GM12874 (cell line): ENCODE measurements around the gene SLC38A7.

Experiments
- TF ChIP-seq, protein P1 (sequence below): IDR thresholded peaks from 2 replicates; pipeline ENCODE4 v1.5.1; 2011; ENCODE audit warnings: low read depth, mild to moderate bottlenecking, control low read depth, low read length, moderate library complexity; ENCODE audit not compliant: insufficient read depth

Gene SLC38A7

GRCh38 chr16:58695368-58695767 lies 10.8 kb upstream of the SLC38A7 start:
- TF ChIP-seq, protein P1, sequence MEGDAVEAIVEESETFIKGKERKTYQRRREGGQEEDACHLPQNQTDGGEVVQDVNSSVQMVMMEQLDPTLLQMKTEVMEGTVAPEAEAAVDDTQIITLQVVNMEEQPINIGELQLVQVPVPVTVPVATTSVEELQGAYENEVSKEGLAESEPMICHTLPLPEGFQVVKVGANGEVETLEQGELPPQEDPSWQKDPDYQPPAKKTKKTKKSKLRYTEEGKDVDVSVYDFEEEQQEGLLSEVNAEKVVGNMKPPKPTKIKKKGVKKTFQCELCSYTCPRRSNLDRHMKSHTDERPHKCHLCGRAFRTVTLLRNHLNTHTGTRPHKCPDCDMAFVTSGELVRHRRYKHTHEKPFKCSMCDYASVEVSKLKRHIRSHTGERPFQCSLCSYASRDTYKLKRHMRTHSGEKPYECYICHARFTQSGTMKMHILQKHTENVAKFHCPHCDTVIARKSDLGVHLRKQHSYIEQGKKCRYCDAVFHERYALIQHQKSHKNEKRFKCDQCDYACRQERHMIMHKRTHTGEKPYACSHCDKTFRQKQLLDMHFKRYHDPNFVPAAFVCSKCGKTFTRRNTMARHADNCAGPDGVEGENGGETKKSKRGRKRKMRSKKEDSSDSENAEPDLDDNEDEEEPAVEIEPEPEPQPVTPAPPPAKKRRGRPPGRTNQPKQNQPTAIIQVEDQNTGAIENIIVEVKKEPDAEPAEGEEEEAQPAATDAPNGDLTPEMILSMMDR, result no peak

DNA sequence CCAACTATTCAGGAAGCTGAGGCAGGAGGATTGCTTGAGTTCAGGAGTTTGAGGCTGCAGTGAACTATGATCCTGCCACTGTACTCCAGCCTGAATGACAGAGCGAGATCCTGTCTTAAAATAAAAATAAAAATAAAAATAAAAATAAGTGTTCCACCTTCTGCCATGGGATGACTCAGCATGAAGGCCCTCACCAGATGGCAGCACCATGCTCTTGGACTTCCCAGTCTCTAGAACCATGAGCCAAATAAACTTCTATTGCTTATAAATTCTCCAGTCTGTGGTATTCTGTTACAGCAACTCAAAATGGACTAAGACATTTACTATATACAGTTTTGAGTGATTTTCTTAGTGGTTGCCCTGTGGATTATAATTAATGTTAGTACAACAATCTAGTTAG lies 7.9 kb upstream of the SLC38A7 start:
- TF ChIP-seq, protein P1, result no peak

DNA sequence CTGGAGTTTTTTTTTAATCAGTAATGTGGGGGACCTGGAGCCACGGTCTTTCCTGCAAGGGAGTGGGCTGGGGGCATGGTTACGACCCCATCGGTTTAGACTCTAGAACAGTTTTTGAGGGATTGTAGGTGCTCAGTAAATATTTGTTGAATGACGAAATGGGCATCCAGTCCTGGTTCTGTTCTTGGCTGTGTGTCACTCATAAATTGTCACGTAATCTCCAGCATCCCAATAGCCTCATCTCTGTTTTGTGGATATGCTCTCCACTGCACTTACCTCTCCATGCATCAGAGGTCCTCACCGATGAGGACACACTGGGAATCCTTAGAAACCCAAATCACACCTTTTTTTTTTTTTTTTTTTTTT lies 497 bp upstream of the SLC38A7 start:
- TF ChIP-seq, protein P1, result no peak

DNA sequence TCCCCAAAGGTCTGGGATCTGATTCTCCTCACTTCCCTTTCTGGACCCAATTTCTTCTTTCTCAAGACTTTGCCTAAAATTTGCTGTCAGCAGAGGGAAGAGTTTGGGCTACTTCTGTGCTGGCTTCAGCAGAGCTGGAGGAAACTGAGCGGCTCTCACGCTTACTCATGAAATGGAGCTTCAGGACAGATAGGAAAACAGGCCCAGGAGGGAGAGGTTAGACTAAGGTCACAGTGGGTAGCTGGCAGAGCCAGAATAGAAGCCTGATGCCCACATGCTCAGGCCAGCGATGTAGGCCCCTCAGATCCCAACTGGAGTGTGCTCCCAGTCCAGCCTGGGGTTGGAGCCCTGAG lies 593 bp downstream of the SLC38A7 start:
- TF ChIP-seq, protein P1, result no peak

- TF ChIP-seq, protein P1, result no peak
Measured at GRCh38 chr16:58679763-58680162, 4.8 kb downstream of the SLC38A7 start.

- TF ChIP-seq, protein P1, result peak; percentile 30; the same call in 1 of the 2 replicates
Measured at GRCh38 chr16:58678716-58679115, 5.9 kb downstream of the SLC38A7 start.

GRCh38 chr16:58678269-58678668 lies 6.3 kb downstream of the SLC38A7 start:
- TF ChIP-seq, protein P1, result no peak

DNA sequence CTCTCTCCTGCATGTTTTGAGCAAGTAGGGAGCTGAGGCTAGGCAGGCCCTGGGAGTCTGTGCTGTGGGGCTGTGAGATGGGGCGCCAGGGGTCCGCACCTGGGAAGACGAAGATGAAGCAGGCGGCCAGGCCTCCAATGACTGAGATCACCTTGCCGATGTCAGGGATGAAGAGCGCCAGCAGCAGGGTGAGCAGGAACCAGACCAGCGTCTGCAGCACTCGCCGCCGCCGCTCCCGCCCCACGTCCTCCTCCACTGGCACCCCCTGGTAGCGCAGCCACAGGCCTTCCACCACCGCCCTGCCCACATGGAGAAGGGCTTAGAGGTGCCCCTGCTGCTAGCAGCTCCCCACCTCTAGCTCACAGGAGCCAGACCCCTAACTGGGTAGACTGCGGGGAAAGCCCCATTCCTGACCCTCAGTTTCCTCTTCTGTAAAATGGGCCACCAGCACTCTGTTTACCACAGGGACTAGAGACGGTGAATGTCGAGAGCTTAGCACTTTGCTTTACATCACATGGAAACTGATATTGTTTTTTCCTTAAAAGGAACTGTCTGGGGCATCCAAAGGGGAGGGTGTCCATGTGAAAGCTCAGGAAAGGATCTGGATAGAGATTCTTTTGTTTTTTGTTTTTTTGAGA lies 13.5 kb downstream of the SLC38A7 start:
- TF ChIP-seq, protein P1, result no peak
